ENCODE data around the gene CEP250.

GRCh38 chr20:35558451-35558850 lies 103.1 kb downstream of the CEP250 start:
- TF ChIP-seq EZH2 (IDR thresholded peaks at IDR 0.05; ENCODE audit: insufficient read depth, poor library complexity, severe bottlenecking) (no peak), EZH2phosphoT487 (IDR thresholded peaks at IDR 0.05; ENCODE audit: insufficient read depth, low read depth) (no peak)

Data from GM23248 (cell line).